Osteocyte (in vitro differentiated cells): ENCODE data around the gene CRIP1. TPM values are rescaled to one million over a fixed set of nuclear protein-coding genes. Genes with fewer than 3 reads are reported as not detected.

ENCODE experiments used
- DNase-seq: peaks from one replicate; pipeline ENCODE4 v3.0.0; 2021; ENCODE audit warnings: mixed read lengths; ENCODE audit not compliant: unreplicated experiment; ENCODE audit errors: extremely low spot score
- H3K27ac Mint-ChIP-seq: one replicate; pipeline ENCODE4 v1.8.0; 2021; ENCODE audit warnings: mild to moderate bottlenecking, mixed read lengths; ENCODE audit not compliant: unreplicated experiment
- H3K27me3 Mint-ChIP-seq: one replicate; pipeline ENCODE4 v1.8.0; 2021; ENCODE audit warnings: mixed read lengths; ENCODE audit not compliant: unreplicated experiment
- H3K36me3 Mint-ChIP-seq: one replicate; pipeline ENCODE4 v1.8.0; 2021; ENCODE audit warnings: mixed read lengths; ENCODE audit not compliant: unreplicated experiment
- H3K4me1 Mint-ChIP-seq: one replicate; pipeline ENCODE4 v1.8.0; 2021; ENCODE audit warnings: mixed read lengths; ENCODE audit not compliant: unreplicated experiment
- H3K4me3 Mint-ChIP-seq: one replicate; pipeline ENCODE4 v1.8.0; 2021; ENCODE audit warnings: mild to moderate bottlenecking, moderate library complexity, mixed read lengths; ENCODE audit not compliant: unreplicated experiment
- H3K9me3 Mint-ChIP-seq: one replicate; pipeline ENCODE4 v1.8.0; 2021; ENCODE audit warnings: mixed read lengths; ENCODE audit not compliant: unreplicated experiment
- CTCF ChIP-seq: fragments of 200-600 bp; sonication (generic); IDR thresholded peaks from 2 replicates; pipeline ENCODE4 v1.5.0; 2021; ENCODE audit warnings: antibody characterized with exemption, mild to moderate bottlenecking, moderate library complexity
- total RNA-seq: library from RNA; stranded (reverse); gene quantifications from 2 replicates; pipeline ENCODE4 v1.2.1, GENCODE V29; 2021

The CRIP1 gene
- total RNA-seq, 1 donor from 2014 or later, result 31.0 TPM

GRCh38 chr14:105476097-105476830 is 10.4 kb upstream of the CRIP1 start:
- Mint-ChIP-seq H3K4me1 (peaks cover 55% of the 10 kb centered on the region), H3K9me3 (no peaks in the 10 kb centered on the region), H3K36me3 (peaks cover 2% of the 10 kb centered on the region), H3K27ac (peak overlapping the region; percentile 89), H3K4me3 (peak overlapping the region; percentile 77), H3K27me3 (no peaks in the 10 kb centered on the region)
- TF ChIP-seq CTCF, result no peak
- DNase-seq, result no peak

GRCh38 chr14:105476831-105477659 is 9.6 kb upstream of the CRIP1 start:
- peak overlapping the region; percentile 89 for H3K27ac Mint-ChIP-seq
- DNase-seq, result no peak
- no peak for TF ChIP-seq CTCF
- H3K27me3 Mint-ChIP-seq, result no peaks in the 10 kb centered on the region
- H3K36me3 Mint-ChIP-seq, result peaks cover 2% of the 10 kb centered on the region
- peaks cover 57% of the 10 kb centered on the region for H3K4me1 Mint-ChIP-seq
- peak overlapping the region; percentile 77 for H3K4me3 Mint-ChIP-seq
- no peaks in the 10 kb centered on the region for H3K9me3 Mint-ChIP-seq

GRCh38 chr14:105477660-105478397 is 8.9 kb upstream of the CRIP1 start:
- Mint-ChIP-seq H3K4me1 (peaks cover 57% of the 10 kb centered on the region), H3K27ac (no peak overlapping the region), H3K4me3 (peak overlapping the region; percentile 59), H3K27me3 (no peaks in the 10 kb centered on the region), H3K9me3 (no peaks in the 10 kb centered on the region), H3K36me3 (peaks cover 2% of the 10 kb centered on the region)
- TF ChIP-seq CTCF, result no peak
- DNase-seq, result no peak

- Mint-ChIP-seq H3K9me3 (no peaks in the 10 kb centered on the region), H3K36me3 (peaks cover 2% of the 10 kb centered on the region), H3K4me1 (peaks cover 59% of the 10 kb centered on the region), H3K27me3 (no peaks in the 10 kb centered on the region), H3K27ac (no peak overlapping the region), H3K4me3 (no peak overlapping the region)
- no peak for TF ChIP-seq CTCF
- DNase-seq, result no peak
These were observed 8.1 kb upstream of the CRIP1 start for GRCh38 chr14:105478398-105479251.
